GM19193 (cell line): ENCODE measurements around the gene TRIM26.

Source experiments
- POLR2A ChIP-seq: IDR thresholded peaks from 4 replicates; pipeline ENCODE4 v1.6.1; 2011; ENCODE audit not compliant: insufficient read depth, insufficient read length; ENCODE audit errors: extremely low read depth

Gene TRIM26

GRCh38 chr6:30214657-30214982 lies 1.4 kb upstream of the TRIM26 start:
- no peak for TF ChIP-seq POLR2A

- TF ChIP-seq POLR2A = peak; percentile 86
Observed at GRCh38 chr6:30213957-30214656, 901 bp upstream of the TRIM26 start.

DNA sequence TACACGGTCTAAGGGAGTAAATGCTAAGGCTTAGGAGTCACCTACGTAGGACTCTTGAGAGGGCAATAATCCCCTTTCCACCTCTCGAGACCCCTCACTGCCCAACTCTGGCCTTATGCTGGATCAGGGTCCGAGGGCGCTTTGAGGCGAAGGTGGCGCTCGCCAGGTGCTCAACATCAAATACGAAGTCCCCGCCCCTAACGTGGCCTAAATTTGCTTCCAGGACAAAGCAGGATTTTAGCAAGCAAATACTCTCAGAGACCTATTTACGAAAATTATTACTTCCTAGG lies 406 bp upstream of the TRIM26 start:
- TF ChIP-seq POLR2A = no peak

GRCh38 chr6:30211899-30212298 lies 1.3 kb downstream of the TRIM26 start:
- TF ChIP-seq POLR2A = no peak

DNA sequence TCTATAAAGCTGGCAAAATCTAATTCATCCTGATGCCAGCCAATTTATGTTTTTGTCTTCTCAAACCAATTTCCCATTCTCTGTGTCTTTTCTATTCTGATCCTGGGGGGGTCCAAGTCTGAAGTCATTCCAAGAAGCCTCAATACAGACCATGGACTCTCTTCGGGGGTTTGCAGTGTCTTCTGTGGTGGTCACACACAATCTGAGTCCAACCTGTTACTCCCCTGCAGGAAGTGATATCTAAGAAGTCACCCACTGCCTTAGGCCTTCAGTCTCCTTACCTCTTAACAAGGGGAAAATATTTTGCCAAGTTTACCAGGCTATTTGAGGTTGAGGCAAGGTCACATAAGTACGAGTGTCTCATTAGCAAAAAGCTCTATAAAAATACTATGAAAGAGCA lies 1.9 kb downstream of the TRIM26 start:
- no peak for TF ChIP-seq POLR2A

DNA sequence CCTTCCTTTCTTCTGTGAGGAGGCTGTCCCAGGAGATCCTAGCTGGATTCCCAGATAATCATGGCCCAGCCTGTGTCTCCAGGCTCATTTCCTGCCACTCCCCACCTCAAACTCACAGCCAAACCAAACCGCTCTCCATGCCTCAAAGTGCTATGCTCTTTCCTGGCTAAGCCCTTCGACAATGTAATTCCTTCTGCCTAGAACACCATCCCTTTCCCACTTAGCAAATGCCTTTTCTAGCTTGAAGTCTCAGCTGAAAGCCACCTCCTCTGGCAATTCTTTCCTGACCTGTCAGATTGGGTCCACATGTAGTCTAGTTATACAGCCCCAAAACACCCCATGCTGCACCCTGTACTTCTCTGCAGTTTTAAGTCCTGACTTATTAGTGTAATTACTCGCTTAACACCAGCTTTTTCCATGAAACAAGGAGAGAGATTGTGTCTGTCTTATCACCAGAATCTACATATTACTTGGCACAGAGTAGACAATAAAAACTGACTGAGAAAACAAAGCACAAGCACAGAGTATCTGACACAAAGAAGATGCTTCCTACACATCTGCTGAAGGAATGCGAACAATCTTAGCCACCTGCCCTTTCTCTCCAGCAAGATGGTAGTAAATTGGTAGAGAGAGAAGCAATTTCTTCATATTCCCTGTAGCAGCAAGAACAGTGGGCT lies 5.4 kb downstream of the TRIM26 start:
- no peak for TF ChIP-seq POLR2A

GRCh38 chr6:30206799-30207618 lies 6.2 kb downstream of the TRIM26 start:
- TF ChIP-seq POLR2A = no peak

DNA sequence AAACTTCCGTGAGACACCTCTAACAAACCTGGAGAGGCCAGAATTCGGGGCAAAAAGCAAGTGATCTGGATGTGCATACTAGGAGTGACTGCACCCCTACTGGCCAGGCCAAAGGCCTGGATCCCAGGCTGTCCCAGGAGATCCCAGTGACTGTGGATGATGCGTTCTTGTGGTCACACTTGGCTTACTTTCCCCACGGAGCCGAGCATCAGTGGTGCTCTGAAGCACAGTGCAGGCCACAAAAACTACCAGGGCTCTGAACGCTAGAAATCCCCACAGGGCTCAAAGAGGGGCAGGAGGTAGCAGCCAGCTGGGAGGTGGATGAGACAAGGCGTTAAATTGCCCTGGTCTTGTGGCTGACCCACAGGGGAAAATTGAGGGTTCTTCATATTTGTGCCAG lies 7.1 kb downstream of the TRIM26 start:
- no peak for TF ChIP-seq POLR2A

DNA sequence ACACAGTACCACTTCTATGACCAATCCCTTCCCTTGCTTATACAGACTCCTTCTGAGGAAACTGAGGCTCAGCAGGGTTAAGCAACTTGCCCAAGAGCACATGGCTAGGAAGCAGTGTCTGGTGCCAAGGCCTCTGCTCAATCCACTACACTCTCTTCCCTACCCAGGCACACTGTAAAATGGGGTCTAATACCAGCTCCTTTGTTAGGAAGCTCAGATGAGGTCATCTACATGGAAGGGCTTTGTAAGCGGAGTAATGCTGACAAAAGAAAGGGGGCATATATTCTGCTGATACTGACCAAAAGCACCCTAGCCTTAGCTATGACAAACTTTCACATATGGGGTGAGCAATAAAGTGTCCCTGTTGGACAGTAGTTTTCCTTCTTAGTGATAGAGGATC lies 9.1 kb downstream of the TRIM26 start:
- TF ChIP-seq POLR2A = no peak

DNA sequence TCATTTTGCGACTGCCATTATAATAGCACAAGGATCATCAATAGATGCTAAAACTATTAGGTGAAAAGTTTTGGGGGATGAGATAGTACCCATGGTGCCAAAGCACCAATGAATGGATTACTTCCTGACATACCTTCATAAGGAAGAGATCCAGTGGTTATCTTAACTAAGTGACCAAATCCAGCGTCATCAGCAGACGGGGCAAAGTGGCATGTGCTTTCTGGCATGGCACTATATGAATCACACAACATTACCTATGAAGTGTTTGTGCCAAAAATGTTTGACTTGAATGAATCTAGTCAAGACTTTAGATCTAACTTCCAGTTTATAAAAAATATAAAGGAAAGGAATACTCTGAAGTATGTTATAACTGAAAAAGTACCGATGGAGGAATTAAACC lies 10.8 kb downstream of the TRIM26 start:
- no peak for TF ChIP-seq POLR2A

GRCh38 chr6:30200551-30201281 lies 12.5 kb downstream of the TRIM26 start:
- no peak for TF ChIP-seq POLR2A

DNA sequence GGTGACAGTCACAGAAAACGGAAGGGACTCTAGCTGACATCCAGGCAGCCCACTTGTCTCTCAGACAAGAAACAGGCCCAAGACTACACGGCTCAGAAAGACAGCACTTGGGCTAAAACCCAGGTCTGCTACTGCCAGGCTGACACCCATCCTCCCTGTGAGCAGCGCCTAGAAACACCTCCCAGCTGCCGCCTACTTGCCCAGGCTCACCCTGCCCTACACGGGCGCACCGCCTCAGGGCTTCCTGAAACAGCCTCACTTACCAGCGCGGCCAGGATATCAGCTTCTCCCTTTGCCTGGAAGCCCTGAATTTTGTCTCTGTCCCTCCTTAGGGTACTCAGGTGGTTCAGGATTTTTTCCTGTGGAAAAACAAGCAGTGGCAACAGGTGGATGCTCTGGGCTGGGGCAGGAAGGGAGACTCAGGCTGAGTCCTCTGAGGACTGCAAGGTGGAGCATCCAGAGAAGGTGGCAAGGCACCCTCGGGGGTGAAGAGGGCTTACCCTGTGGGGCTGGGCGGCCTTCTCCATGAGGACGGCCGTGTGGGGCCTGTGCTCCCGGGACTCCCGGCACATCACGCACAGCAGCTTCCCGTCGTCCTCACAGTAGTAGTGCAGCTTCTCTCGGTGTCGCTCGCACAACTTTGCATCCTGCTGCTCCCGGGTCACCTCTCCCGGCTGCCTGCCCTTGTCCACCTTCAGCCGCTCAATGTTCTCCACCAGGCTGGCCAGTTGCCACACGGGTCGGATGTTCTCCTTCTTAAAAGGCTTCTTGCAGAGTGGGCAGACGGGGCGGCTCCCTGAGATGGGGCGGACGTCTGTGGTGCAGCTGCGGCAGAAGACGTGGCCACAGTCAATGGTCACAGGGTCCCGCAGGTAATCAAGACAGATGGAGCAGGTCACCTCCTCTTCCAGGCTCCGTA lies 14.8 kb downstream of the TRIM26 start:
- no peak for TF ChIP-seq POLR2A

DNA sequence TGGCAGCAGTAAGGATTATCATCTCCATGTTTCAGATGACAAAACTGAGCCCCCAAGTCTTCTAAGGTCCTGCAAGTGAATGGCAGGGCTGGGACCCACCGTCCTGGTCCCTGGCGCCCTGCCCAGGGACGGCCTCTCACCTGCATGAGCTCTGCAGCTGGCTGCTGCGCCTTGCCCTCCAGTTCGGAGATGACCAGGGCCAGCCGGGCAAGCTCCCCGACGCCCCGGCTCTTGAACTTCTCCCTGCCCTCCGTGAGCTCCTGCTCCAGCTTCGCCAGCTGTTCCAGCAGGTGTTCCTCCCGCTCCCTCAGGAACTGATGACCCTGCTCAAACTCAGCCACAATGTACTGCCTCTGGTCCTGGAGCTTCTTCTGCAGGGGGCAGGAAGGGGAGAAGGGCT lies 16.8 kb downstream of the TRIM26 start:
- no peak for TF ChIP-seq POLR2A

DNA sequence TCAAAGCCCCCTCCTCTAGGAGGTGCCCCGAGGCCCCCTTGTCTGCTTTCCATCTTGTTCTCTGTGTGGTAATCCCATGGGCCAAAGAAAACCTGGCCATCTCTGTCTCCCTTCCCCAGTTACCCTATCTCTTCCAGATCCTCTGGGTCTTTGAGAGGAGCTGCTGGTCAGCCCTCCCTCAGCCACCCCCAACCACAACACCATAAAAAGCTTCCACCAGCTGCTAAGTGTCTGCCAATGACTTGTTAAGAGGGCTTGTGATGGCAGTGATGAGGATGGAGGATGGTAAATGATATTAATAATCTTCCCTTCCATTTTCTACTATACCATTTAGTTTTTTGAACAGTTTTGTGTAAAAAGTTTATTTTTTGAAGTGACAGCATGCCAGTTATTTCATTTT lies 17.3 kb downstream of the TRIM26 start:
- no peak for TF ChIP-seq POLR2A

DNA sequence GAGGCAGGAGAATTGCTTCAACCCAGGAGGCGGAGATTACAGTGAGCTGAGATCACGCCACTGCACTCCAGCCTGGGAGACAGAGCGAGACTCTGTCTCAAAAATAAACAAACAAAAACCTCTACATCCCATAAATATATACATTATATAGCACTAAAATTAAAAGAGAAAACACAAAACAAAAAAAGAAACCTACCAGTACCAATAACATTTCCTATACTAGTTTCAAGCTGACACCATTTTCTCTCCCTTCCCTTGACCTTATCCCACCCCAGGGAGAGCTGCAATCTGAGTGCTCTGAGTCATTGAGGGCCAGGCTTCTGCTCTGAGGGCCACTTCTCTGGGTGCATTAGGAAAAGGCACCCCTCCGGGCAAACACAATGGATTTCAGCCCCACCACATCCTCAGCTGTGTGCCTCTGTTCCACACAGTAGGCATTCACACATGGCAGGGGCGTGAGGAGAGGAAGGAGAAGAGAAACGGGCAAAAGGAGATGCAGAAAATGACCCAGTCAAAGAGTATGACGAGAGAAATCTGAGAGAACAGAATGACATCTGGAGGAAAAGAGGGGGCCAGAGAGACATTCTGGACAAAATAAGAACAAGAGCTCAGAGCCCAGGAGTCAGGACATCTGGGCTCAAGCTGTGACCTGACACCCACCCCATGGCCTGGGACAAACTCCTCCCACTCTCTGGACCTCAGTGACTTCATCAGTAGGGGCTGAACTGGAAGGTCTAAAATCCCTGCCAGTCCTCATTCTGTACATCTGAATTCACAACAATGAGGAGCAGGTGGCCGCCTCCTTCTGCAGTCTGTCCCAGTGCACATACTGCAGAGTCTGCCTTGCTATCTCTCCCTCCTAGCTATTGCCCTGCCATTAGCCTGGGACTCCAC lies 18.2 kb downstream of the TRIM26 start:
- no peak for TF ChIP-seq POLR2A
